DND-41 (cell line): ENCODE data around the gene CLDN15.
"Not testable (repeated sequence)": the region's sequence is repeated elsewhere in the genome, so short reads cannot be mapped to it uniquely, and the experiment has no call there.

Source experiments
- ATAC-seq: fragments of 200-7000 bp; cut with Tn5 transposase; 3 replicates; pipeline ENCODE4 v1.9.1; 2021; ENCODE audit warnings: low read depth; ENCODE audit not compliant: insufficient read depth
- DNase-seq: peaks from one replicate; pipeline ENCODE4 v3.0.0-alpha.2; 2020
- H2AFZ ChIP-seq: 2 replicates; pipeline ENCODE4 v1.6.0; 2012; ENCODE audit warnings: low read depth, low read length
- H3K27ac ChIP-seq: 2 replicates; pipeline ENCODE4 v1.5.1; 2012; ENCODE audit warnings: low read length, inconsistent platforms
- H3K27me3 ChIP-seq: fragments of 200-600 bp; sonication (generic); 2 replicates; pipeline ENCODE4 v1.6.0; 2012; ENCODE audit warnings: low read length, mild to moderate bottlenecking, inconsistent platforms; ENCODE audit not compliant: insufficient read depth, poor library complexity
- H3K36me3 ChIP-seq: 2 replicates; pipeline ENCODE4 v1.5.1; 2012; ENCODE audit warnings: low read length, inconsistent platforms; ENCODE audit not compliant: insufficient read depth
- H3K4me1 ChIP-seq: 2 replicates; pipeline ENCODE4 v1.5.1; 2012; ENCODE audit warnings: mild to moderate bottlenecking, low read length; ENCODE audit not compliant: insufficient read depth
- H3K4me2 ChIP-seq: 2 replicates; pipeline ENCODE4 v1.6.0; 2012; ENCODE audit warnings: mild to moderate bottlenecking, moderate library complexity, low read length, inconsistent platforms; ENCODE audit not compliant: insufficient read depth
- H3K4me3 ChIP-seq, 2 experiments: fragments of 200-600 bp in 1 of 2; shearing (Covaris generic) in 1 of 2; 2 replicates each; pipeline ENCODE4 v1.5.1; 2012 to 2016; ENCODE audit warnings: inconsistent platforms in 2 of 2, low read length in 2 of 2, mild to moderate bottlenecking in 2 of 2, low read depth in 1 of 2, moderate library complexity in 1 of 2
- H3K79me2 ChIP-seq: 2 replicates; pipeline ENCODE4 v1.6.0; 2012; ENCODE audit warnings: low read length, inconsistent platforms; ENCODE audit not compliant: insufficient read depth
- H3K9ac ChIP-seq: 2 replicates; pipeline ENCODE4 v1.6.0; 2012; ENCODE audit warnings: low read depth, mild to moderate bottlenecking, inconsistent platforms, low read length, moderate library complexity
- H3K9me3 ChIP-seq: 2 replicates; pipeline ENCODE4 v1.5.1; 2012; ENCODE audit warnings: low read length, moderate library complexity, mild to moderate bottlenecking, inconsistent platforms; ENCODE audit not compliant: insufficient read depth, severe bottlenecking
- H4K20me1 ChIP-seq: 2 replicates; pipeline ENCODE4 v1.6.0; 2012; ENCODE audit warnings: low read length; ENCODE audit not compliant: insufficient read depth
- EZH2 ChIP-seq: IDR thresholded peaks from 3 replicates; pipeline ENCODE4 v1.6.1; 2012; ENCODE audit warnings: borderline replicate concordance, low read depth, mild to moderate bottlenecking, moderate library complexity, low read length, inconsistent platforms; ENCODE audit not compliant: severe bottlenecking
- TF ChIP-seq, protein P1 (sequence below): IDR thresholded peaks from 2 replicates; pipeline ENCODE4 v1.5.1; 2012; ENCODE audit warnings: borderline replicate concordance, low read length, moderate library complexity, mild to moderate bottlenecking; ENCODE audit not compliant: poor library complexity, severe bottlenecking; ENCODE audit errors: extremely low read depth

Gene CLDN15

DNA sequence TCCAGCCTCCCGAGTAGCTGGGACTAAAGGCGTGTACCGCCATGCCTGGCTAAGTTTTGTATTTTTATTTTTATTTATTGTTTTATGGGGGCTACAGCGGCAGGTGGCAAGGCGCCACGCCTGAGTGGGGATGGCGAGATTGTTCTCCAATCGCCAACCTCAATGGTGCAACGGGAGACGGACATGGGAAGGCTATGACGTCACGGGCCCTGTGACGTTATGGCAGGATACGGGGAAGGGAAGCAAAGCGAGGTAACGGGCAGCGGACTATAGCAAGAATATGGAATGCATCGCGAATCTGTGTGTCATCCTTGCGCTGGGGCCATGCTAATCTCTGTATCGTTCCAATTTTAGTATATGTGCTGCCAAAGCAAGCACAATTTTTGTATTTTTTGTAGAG is 32.1 kb upstream of the CLDN15 start:
- H3K27ac ChIP-seq, result no peak overlapping the region
- H4K20me1 ChIP-seq, result no peaks in the 10 kb centered on the region
- no peaks in the 10 kb centered on the region for H3K79me2 ChIP-seq
- H3K4me2 ChIP-seq, result no peak overlapping the region
- no peak for ATAC-seq
- no peak for TF ChIP-seq EZH2
- TF ChIP-seq, protein P1, sequence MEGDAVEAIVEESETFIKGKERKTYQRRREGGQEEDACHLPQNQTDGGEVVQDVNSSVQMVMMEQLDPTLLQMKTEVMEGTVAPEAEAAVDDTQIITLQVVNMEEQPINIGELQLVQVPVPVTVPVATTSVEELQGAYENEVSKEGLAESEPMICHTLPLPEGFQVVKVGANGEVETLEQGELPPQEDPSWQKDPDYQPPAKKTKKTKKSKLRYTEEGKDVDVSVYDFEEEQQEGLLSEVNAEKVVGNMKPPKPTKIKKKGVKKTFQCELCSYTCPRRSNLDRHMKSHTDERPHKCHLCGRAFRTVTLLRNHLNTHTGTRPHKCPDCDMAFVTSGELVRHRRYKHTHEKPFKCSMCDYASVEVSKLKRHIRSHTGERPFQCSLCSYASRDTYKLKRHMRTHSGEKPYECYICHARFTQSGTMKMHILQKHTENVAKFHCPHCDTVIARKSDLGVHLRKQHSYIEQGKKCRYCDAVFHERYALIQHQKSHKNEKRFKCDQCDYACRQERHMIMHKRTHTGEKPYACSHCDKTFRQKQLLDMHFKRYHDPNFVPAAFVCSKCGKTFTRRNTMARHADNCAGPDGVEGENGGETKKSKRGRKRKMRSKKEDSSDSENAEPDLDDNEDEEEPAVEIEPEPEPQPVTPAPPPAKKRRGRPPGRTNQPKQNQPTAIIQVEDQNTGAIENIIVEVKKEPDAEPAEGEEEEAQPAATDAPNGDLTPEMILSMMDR, result no peak
- DNase-seq, result no peak
- no peaks in the 10 kb centered on the region for H3K27me3 ChIP-seq
- no peak overlapping the region for H2AFZ ChIP-seq
- no peak overlapping the region for H3K9ac ChIP-seq
- H3K4me3 ChIP-seq, result no peak overlapping the region
- H3K9me3 ChIP-seq, result no peaks in the 10 kb centered on the region
- H3K36me3 ChIP-seq, result no peaks in the 10 kb centered on the region
- H3K4me1 ChIP-seq, result no peaks in the 10 kb centered on the region

DNA sequence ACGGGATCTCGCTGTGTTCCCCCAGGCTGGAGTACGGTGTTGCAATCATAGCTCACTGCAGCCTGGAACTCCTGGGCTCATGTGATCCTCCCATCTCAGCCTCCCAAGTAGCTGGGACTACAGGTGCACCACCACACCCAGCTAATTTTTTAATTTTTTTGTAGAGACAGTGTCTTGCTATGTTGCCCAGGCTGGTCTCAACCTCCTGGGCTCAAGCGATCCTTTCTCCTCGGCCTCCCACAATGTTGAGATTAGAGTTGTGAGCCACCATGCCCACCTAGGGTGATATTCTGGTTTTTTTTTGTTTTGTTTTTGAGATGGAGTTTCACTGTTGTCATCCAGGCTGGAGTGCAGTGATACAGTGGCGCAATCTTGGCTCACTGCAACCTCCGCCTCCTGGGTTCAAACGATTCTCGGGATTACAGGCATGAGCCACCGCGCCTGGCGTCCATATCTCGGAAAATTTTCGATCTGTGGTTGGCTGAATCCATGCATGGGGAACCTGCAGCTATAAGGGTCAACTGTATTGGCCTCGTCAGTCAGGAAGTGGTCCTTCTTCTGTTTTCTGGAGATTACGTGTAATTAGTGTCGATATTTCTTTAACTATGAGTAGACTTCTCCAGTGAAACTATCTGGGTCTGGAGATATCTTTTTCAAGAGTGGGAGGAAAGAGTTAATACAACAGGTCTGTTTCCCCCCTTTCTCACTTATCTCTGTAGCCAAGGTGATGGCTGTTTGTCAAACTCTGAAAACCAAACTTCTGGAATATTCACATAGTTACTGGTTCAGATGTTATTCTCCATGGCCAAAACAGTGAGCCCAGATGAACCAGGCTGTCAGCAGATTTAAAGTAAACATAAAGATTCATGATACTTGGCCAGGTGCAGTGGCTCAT is 28.3 kb upstream of the CLDN15 start:
- H3K4me2 ChIP-seq, result no peak overlapping the region
- H3K4me1 ChIP-seq, result no peaks in the 10 kb centered on the region
- no peaks in the 10 kb centered on the region for H3K27me3 ChIP-seq
- H3K9me3 ChIP-seq, result no peaks in the 10 kb centered on the region
- no peak overlapping the region for H2AFZ ChIP-seq
- H4K20me1 ChIP-seq, result no peaks in the 10 kb centered on the region
- H3K79me2 ChIP-seq, result no peaks in the 10 kb centered on the region
- no peak for ATAC-seq
- no peak overlapping the region for H3K27ac ChIP-seq
- H3K9ac ChIP-seq, result no peak overlapping the region
- no peak overlapping the region for H3K4me3 ChIP-seq
- H3K36me3 ChIP-seq, result no peaks in the 10 kb centered on the region
- TF ChIP-seq, protein P1, result no peak
- TF ChIP-seq EZH2, result no peak
- no peak for DNase-seq

DNA sequence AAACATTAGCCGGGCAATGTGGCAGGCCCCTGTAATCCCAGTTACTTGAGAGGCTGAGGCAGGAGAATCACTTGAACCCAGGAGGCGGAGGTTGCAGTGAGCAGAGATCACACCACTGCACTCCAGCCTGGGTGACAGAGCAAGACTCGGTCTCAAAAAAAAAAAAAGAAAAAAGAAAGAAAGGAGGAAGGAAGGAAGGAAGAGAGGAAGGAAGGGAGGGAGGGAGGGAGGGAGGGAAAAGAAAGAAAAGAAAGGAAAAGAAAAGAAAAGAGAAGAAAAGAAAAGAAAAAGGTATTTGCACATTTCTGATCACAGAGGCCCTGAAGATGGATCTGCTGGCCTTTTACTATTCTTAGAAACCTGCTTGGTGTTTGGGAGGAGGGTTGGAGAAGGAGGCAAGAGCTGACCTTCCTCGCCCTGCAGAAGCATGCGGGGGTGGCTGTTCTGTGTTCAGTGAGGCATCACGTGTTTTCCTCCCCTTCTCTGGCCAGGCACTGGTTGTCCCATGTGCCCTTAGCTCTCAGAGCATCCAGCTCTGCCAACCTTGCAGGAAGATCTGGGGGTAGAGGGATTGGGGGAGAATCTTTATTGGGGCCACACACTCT is 26.6 kb upstream of the CLDN15 start:
- H3K4me2 ChIP-seq, DNase-seq, H3K27me3 ChIP-seq, H3K4me1 ChIP-seq, H4K20me1 ChIP-seq, H3K27ac ChIP-seq, H3K36me3 ChIP-seq, H3K79me2 ChIP-seq, H2AFZ ChIP-seq, H3K9me3 ChIP-seq, H3K4me3 ChIP-seq, H3K9ac ChIP-seq, ATAC-seq: not testable (repeated sequence)

DNA sequence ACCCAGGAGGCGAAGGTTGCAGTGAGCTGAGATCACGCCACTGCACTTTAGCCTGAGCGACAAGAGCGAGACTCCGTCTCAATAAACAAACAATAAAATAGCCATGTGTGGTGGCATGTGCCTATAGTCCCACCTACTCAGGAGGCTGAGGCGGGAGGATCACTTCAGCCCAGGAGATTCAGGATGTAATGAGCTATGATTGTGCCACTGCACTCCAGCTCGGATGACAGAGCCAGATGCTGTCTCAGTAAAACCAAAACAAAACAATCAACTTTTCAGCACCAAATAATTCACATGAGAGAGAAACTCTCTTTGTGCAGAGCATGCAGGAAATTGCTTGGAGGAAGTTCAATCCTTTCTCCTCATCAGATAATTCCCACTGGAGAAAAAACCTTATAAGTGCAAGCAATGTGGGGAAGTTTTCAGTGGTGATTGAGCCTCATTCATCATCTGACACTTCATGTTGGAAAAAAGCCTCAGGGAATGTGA is 20.7 kb upstream of the CLDN15 start:
- Histone ChIP-seq H3K27me3 (no peaks in the 10 kb centered on the region), H3K4me1 (no peaks in the 10 kb centered on the region), H3K79me2 (no peaks in the 10 kb centered on the region), H4K20me1 (no peaks in the 10 kb centered on the region), H3K27ac (no peak overlapping the region), H2AFZ (no peak overlapping the region; the same call in 1 of the 2 replicates), H3K9ac (no peak overlapping the region), H3K36me3 (no peaks in the 10 kb centered on the region), H3K9me3 (no peaks in the 10 kb centered on the region), H3K4me3 (no peak overlapping the region), H3K4me2 (no peak overlapping the region)
- TF ChIP-seq, protein P1, result no peak
- TF ChIP-seq EZH2, result no peak
- no peak for ATAC-seq
- no peak for DNase-seq
